Ovary (tissue), 9 donors: ENCODE data around the gene KRTAP4-8. TPM values are rescaled to one million over a fixed set of nuclear protein-coding genes. Genes with fewer than 3 reads are reported as not detected.

Experiments
- DNase-seq, 5 donors: peaks; one replicate each; pipeline ENCODE4 v3.0.0-alpha.2; 2019 to 2020
- H3K27ac ChIP-seq, 2 donors: fragments of 200-600 bp; one replicate each; pipeline versions ENCODE4 v1.5.1 to v1.8.0; 2019 to 2022
- H3K27me3 ChIP-seq: fragments of 200-600 bp; one replicate; pipeline ENCODE4 v1.8.0; 2022
- H3K36me3 ChIP-seq: fragments of 200-600 bp; sonication (generic); one replicate; pipeline ENCODE4 v1.5.1; 2019
- H3K4me1 ChIP-seq: one replicate; pipeline ENCODE4 v1.8.1; 2013; ENCODE audit warnings: mild to moderate bottlenecking, moderate library complexity; ENCODE audit not compliant: insufficient read depth
- H3K4me3 ChIP-seq: fragments of 200-600 bp; sonication (generic); one replicate; pipeline ENCODE4 v1.5.1; 2017
- H3K9me3 ChIP-seq, 2 donors: fragments of 200-600 bp in 1 of 2; sonication (generic) in 1 of 2; one replicate each; pipeline versions ENCODE4 v1.5.1 to v1.8.1; 2013 to 2019; ENCODE audit warnings: mild to moderate bottlenecking in 1 of 2, moderate library complexity in 1 of 2
- CTCF ChIP-seq, 3 donors: fragments of 450-650 bp in 2 of 3; fragments of 200-600 bp in 1 of 3; IDR thresholded peaks; one replicate each; pipeline versions ENCODE4 v1.5.1 to v1.8.0; 2016 to 2022; ENCODE audit warnings: antibody characterized with exemption in 3 of 3, mild to moderate bottlenecking in 1 of 3
- EP300 ChIP-seq: sonication (generic); formaldehyde crosslinking; IDR thresholded peaks from one replicate; pipeline ENCODE4 v1.6.1; 2017; ENCODE audit warnings: antibody characterized with exemption
- POLR2A ChIP-seq: fragments of 450-650 bp; IDR thresholded peaks from one replicate; pipeline ENCODE4 v1.6.1; 2017; ENCODE audit warnings: antibody characterized with exemption, mild to moderate bottlenecking, moderate library complexity
- WGBS, 3 donors: extraction: QIAGEN DNeasy Blood & Tissue Kit in 1 of 3; methylation state at CpG; one replicate each; pipeline versions ENCODE4 v1.1.5 to v1.1.7; 2013 to 2017; 5-methylcytosine and 5-hydroxymethylcytosine counted together
- intact Hi-C, 4 donors: fragments of 100-400 bp; cut with DNase I; formaldehyde crosslinking; loops; one replicate each; pipeline versions ENCODE4 v1.11.0 to v1.15.1; 2022 to 2023
- polyA plus RNA-seq, 2 donors: library from polyadenylated mRNA; stranded (reverse); fragments of 200-250 nt in 1 of 2; fragments of 350-450 nt in 1 of 2; fragmentation: Illumina TruSeq in 1 of 2; extraction: RNeasy Lipid Tissue Mini Kit (QIAGEN cat#74804) in 1 of 2; gene quantifications; one replicate each; pipeline ENCODE4 v1.2.3, GENCODE V29; 2013 to 2014
- total RNA-seq, 7 donors: library from RNA; depleted of rRNA in 2 of 7; stranded (reverse); fragments of >200 nt in 2 of 7; fragmentation: NEBNext Ultra II Directional in 3 of 7; extraction: Animal tissue kit (Norgen Biotek cat#: 25700) in 3 of 7; gene quantifications; one replicate each; pipeline versions ENCODE4 v1.1.0 to v1.2.4, GENCODE V29; 2016 to 2023
- donor health status: DM: no; HTN: no; CAD: no; lungs with moderate emphysema.
- donor health status: DM: no; HTN: no; CAD: no.
- donor health status: Bipolar disorder and iron deficiency.
- donor health status: DM: yes; HTN: yes; CAD: no.
- donor health status: DM: no; HTN: no; CAD: no.
- donor health status: DM: yes; HTN: yes; CAD: no.

Gene KRTAP4-8
- total and polyA plus RNA-seq, 9 donors = not detected

- no peaks in the 10 kb centered on the region for H3K9me3 ChIP-seq
- no peak overlapping the region for H3K4me3 ChIP-seq
- 95 to 97% (median 96%) methylated on average over 4 of the region's 4 CpGs for WGBS, 3 donors
- no peaks in the 10 kb centered on the region for H3K4me1 ChIP-seq
- H3K36me3 ChIP-seq = no peaks in the 10 kb centered on the region
- no peak overlapping the region for H3K27ac ChIP-seq
- intact Hi-C loops = no loop called here
- TF ChIP-seq CTCF (IDR thresholded peaks at IDR 0.05) (no peak), POLR2A (no peak), EP300 (no peak)
- DNase-seq = no peak
- no peaks in the 10 kb centered on the region for H3K27me3 ChIP-seq
Measured at GRCh38 chr17:41054025-41054424, 43.9 kb downstream of the KRTAP4-8 start.

DNA sequence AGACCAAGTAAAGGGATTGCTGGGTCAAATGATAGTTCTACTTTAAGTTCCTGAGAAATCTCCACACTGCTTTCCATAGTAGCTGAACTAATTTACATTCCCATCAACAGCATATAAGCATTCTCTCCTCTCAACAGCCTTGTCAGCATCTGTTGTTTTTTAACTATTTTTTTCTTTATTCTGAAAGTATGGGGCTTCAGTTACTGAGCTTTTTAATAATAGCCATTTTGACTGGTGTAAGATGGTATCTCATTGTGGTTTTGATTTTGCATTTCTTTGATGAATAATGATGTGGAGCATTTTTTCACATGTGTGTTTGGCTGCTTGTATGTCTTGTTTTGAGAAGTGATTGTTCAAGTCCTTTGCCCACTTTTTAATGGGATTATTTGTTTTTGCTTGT is 45.4 kb downstream of the KRTAP4-8 start:
- TF ChIP-seq EP300 (no peak), CTCF (IDR thresholded peaks at IDR 0.05) (no peak), POLR2A (no peak)
- Histone ChIP-seq H3K36me3 (no peaks in the 10 kb centered on the region), H3K4me1 (no peaks in the 10 kb centered on the region), H3K4me3 (no peak overlapping the region), H3K9me3 (no peaks in the 10 kb centered on the region), H3K27ac (no peak overlapping the region), H3K27me3 (no peaks in the 10 kb centered on the region)
- intact Hi-C loops = no loop called here
- DNase-seq = no peak

- no peaks in the 10 kb centered on the region for H3K4me1 ChIP-seq
- 32 to 35% (median 34%) methylated on average over 2 of the region's 2 CpGs for WGBS, 3 donors
- no peak for TF ChIP-seq POLR2A
- no peak for TF ChIP-seq EP300
- no peak for TF ChIP-seq CTCF (IDR thresholded peaks at IDR 0.05)
Measured at GRCh38 chr17:41049110-41049509, 48.8 kb downstream of the KRTAP4-8 start.

GRCh38 chr17:41048441-41048840 is 49.5 kb downstream of the KRTAP4-8 start:
- TF ChIP-seq CTCF (IDR thresholded peaks at IDR 0.05) (no peak), POLR2A (no peak), EP300 (no peak)
- no peaks in the 10 kb centered on the region for H3K27me3 ChIP-seq
- no peaks in the 10 kb centered on the region for H3K4me1 ChIP-seq
- WGBS, 3 donors = 32 to 48% (median 33%) methylated on average over 7 of the region's 7 CpGs
- no peak overlapping the region for H3K27ac ChIP-seq
- no peak overlapping the region for H3K4me3 ChIP-seq
- intact Hi-C loops = no loop called here
- DNase-seq = no peak
- no peaks in the 10 kb centered on the region for H3K36me3 ChIP-seq
- no peaks in the 10 kb centered on the region for H3K9me3 ChIP-seq

More at GRCh38 chr17:41049110-41049509, 48.8 kb downstream of the KRTAP4-8 start:
- Histone ChIP-seq H3K36me3 (no peaks in the 10 kb centered on the region), H3K9me3 (no peaks in the 10 kb centered on the region), H3K27me3 (no peaks in the 10 kb centered on the region), H3K4me3 (no peak overlapping the region), H3K27ac (no peak overlapping the region)
- DNase-seq = no peak
- intact Hi-C loops = no loop called here

Other genes starting within 250 kb of the KRTAP4-8 start
Only the 30 nearest of the 38 such genes appear.
- gene KRT39, start 131.2 kb downstream of the KRTAP4-8 start, total RNA-seq = under 1 TPM in 1 of 7 donors, not detected in 6; 0.69 TPM
- not detected for gene KRT39, start 131.2 kb downstream of the KRTAP4-8 start, polyA plus RNA-seq
- not detected for gene KRT40, start 113.8 kb downstream of the KRTAP4-8 start, total RNA-seq
- not detected for gene KRT40, start 113.8 kb downstream of the KRTAP4-8 start, polyA plus RNA-seq
- gene KRTAP3-3, start 104.0 kb downstream of the KRTAP4-8 start, total RNA-seq = not detected
- gene KRTAP3-3, start 104.0 kb downstream of the KRTAP4-8 start, polyA plus RNA-seq = not detected
- gene KRTAP3-2, start 98.2 kb downstream of the KRTAP4-8 start, total RNA-seq = not detected
- not detected for gene KRTAP3-2, start 98.2 kb downstream of the KRTAP4-8 start, polyA plus RNA-seq
- gene KRTAP3-1, start 89.0 kb downstream of the KRTAP4-8 start, total RNA-seq = not detected
- gene KRTAP3-1, start 89.0 kb downstream of the KRTAP4-8 start, polyA plus RNA-seq = not detected
- not detected for gene KRTAP1-5, start 70.9 kb downstream of the KRTAP4-8 start, total RNA-seq
- under 1 TPM in 1 of 2 donors, not detected in 1; 0.06 TPM for gene KRTAP1-5, start 70.9 kb downstream of the KRTAP4-8 start, polyA plus RNA-seq
- not detected for gene KRTAP1-4, start 67.9 kb downstream of the KRTAP4-8 start, total RNA-seq
- not detected for gene KRTAP1-4, start 67.9 kb downstream of the KRTAP4-8 start, polyA plus RNA-seq
- not detected for gene KRTAP1-3, start 63.3 kb downstream of the KRTAP4-8 start, total RNA-seq
- not detected for gene KRTAP1-3, start 63.3 kb downstream of the KRTAP4-8 start, polyA plus RNA-seq
- not detected for gene KRTAP1-1, start 56.7 kb downstream of the KRTAP4-8 start, total RNA-seq
- not detected for gene KRTAP1-1, start 56.7 kb downstream of the KRTAP4-8 start, polyA plus RNA-seq
- not detected for gene KRTAP2-1, start 50.8 kb downstream of the KRTAP4-8 start, total RNA-seq
- gene KRTAP2-1, start 50.8 kb downstream of the KRTAP4-8 start, polyA plus RNA-seq = not detected
- not detected for gene KRTAP2-2, start 42.9 kb downstream of the KRTAP4-8 start, total RNA-seq
- gene KRTAP2-2, start 42.9 kb downstream of the KRTAP4-8 start, polyA plus RNA-seq = not detected
- gene KRTAP2-3, start 38.0 kb downstream of the KRTAP4-8 start, total RNA-seq = not detected
- gene KRTAP2-3, start 38.0 kb downstream of the KRTAP4-8 start, polyA plus RNA-seq = not detected
- not detected for gene KRTAP2-4, start 32.3 kb downstream of the KRTAP4-8 start, total RNA-seq
- not detected for gene KRTAP2-4, start 32.3 kb downstream of the KRTAP4-8 start, polyA plus RNA-seq
- gene KRTAP4-7, start 14.0 kb downstream of the KRTAP4-8 start, total RNA-seq = not detected
- gene KRTAP4-7, start 14.0 kb downstream of the KRTAP4-8 start, polyA plus RNA-seq = not detected
- gene KRTAP4-16, start 4.1 kb upstream of the KRTAP4-8 start, total RNA-seq = not detected
- gene KRTAP4-16, start 4.1 kb upstream of the KRTAP4-8 start, polyA plus RNA-seq = not detected
- not detected for gene KRTAP4-9, start 7.2 kb upstream of the KRTAP4-8 start, total RNA-seq
- gene KRTAP4-9, start 7.2 kb upstream of the KRTAP4-8 start, polyA plus RNA-seq = not detected
- not detected for gene KRTAP4-11, start 20.2 kb upstream of the KRTAP4-8 start, total RNA-seq
- gene KRTAP4-11, start 20.2 kb upstream of the KRTAP4-8 start, polyA plus RNA-seq = not detected
- gene KRTAP4-12, start 26.0 kb upstream of the KRTAP4-8 start, total RNA-seq = not detected
- gene KRTAP4-12, start 26.0 kb upstream of the KRTAP4-8 start, polyA plus RNA-seq = not detected
- not detected for gene KRTAP4-6, start 42.4 kb upstream of the KRTAP4-8 start, total RNA-seq
- gene KRTAP4-6, start 42.4 kb upstream of the KRTAP4-8 start, polyA plus RNA-seq = not detected
- not detected for gene KRTAP4-5, start 51.7 kb upstream of the KRTAP4-8 start, total RNA-seq
- not detected for gene KRTAP4-5, start 51.7 kb upstream of the KRTAP4-8 start, polyA plus RNA-seq
- gene KRTAP4-4, start 62.6 kb upstream of the KRTAP4-8 start, total RNA-seq = not detected
- gene KRTAP4-4, start 62.6 kb upstream of the KRTAP4-8 start, polyA plus RNA-seq = not detected
- not detected for gene KRTAP4-3, start 70.1 kb upstream of the KRTAP4-8 start, total RNA-seq
- not detected for gene KRTAP4-3, start 70.1 kb upstream of the KRTAP4-8 start, polyA plus RNA-seq
- gene KRTAP4-2, start 80.1 kb upstream of the KRTAP4-8 start, total RNA-seq = not detected
- not detected for gene KRTAP4-2, start 80.1 kb upstream of the KRTAP4-8 start, polyA plus RNA-seq
- not detected for gene KRTAP4-1, start 86.8 kb upstream of the KRTAP4-8 start, total RNA-seq
- not detected for gene KRTAP4-1, start 86.8 kb upstream of the KRTAP4-8 start, polyA plus RNA-seq
- not detected for gene KRTAP9-1, start 91.7 kb upstream of the KRTAP4-8 start, total RNA-seq
- gene KRTAP9-1, start 91.7 kb upstream of the KRTAP4-8 start, polyA plus RNA-seq = not detected
- not detected for gene KRTAP9-2, start 128.5 kb upstream of the KRTAP4-8 start, total RNA-seq
- not detected for gene KRTAP9-2, start 128.5 kb upstream of the KRTAP4-8 start, polyA plus RNA-seq
- gene KRTAP9-3, start 134.3 kb upstream of the KRTAP4-8 start, total RNA-seq = not detected
- gene KRTAP9-3, start 134.3 kb upstream of the KRTAP4-8 start, polyA plus RNA-seq = not detected
- gene KRTAP9-8, start 139.9 kb upstream of the KRTAP4-8 start, total RNA-seq = not detected
- gene KRTAP9-8, start 139.9 kb upstream of the KRTAP4-8 start, polyA plus RNA-seq = not detected
- not detected for gene KRTAP9-4, start 151.5 kb upstream of the KRTAP4-8 start, total RNA-seq
- not detected for gene KRTAP9-4, start 151.5 kb upstream of the KRTAP4-8 start, polyA plus RNA-seq
- gene KRTAP9-9, start 157.2 kb upstream of the KRTAP4-8 start, total RNA-seq = not detected
- gene KRTAP9-9, start 157.2 kb upstream of the KRTAP4-8 start, polyA plus RNA-seq = not detected